Transverse colon (tissue), 4 donors: ENCODE measurements around the gene SYPL1. TPM values are rescaled to one million over a fixed set of nuclear protein-coding genes. Genes with fewer than 3 reads are reported as not detected.

Source experiments
- DNase-seq: peaks from one replicate; pipeline ENCODE4 v3.0.0-alpha.2; 2019
- H3K27ac ChIP-seq, 4 donors: fragments of 200-600 bp; sonication (generic); 2 replicates each; pipeline ENCODE4 v1.5.1; 2016 to 2018; ENCODE audit warnings: inconsistent platforms in 4 of 4
- H3K27me3 ChIP-seq: fragments of 200-600 bp; sonication (generic); 2 replicates; pipeline ENCODE4 v1.5.1; 2017; ENCODE audit warnings: inconsistent platforms
- H3K36me3 ChIP-seq, 4 donors: fragments of 200-600 bp; sonication (generic); 2 replicates each; pipeline ENCODE4 v1.5.1; 2017 to 2019; ENCODE audit warnings: inconsistent platforms in 4 of 4
- H3K4me1 ChIP-seq, 4 donors: fragments of 200-600 bp; sonication (generic); 2 replicates each; pipeline ENCODE4 v1.5.1; 2017 to 2020; ENCODE audit warnings: inconsistent platforms in 4 of 4
- H3K4me3 ChIP-seq, 4 donors: fragments of 200-600 bp; sonication (generic); 1 replicate in 1 of 4; 2 replicates in 3 of 4; pipeline versions ENCODE4 v1.5.1 to v1.6.1; 2017 to 2019; ENCODE audit warnings: inconsistent platforms in 4 of 4
- H3K9me3 ChIP-seq, 2 donors: fragments of 200-600 bp; sonication (generic); 2 replicates each; pipeline ENCODE4 v1.5.1; 2017 to 2019; ENCODE audit warnings: inconsistent platforms in 2 of 2
- CTCF ChIP-seq, 5 experiments: fragments of 200-600 bp in 3 of 5; fragments of 450-650 bp in 2 of 5; sonication (generic) in 3 of 5; IDR thresholded peaks; 1 replicate in 2 of 5; 2 replicates in 3 of 5; pipeline ENCODE4 v1.5.1; 2016 to 2017; ENCODE audit warnings: antibody characterized with exemption in 5 of 5, inconsistent platforms in 3 of 5, mild to moderate bottlenecking in 2 of 5, moderate library complexity in 1 of 5
- EP300 ChIP-seq: sonication (generic); formaldehyde crosslinking; IDR thresholded peaks from one replicate; pipeline ENCODE4 v1.6.1; 2017; ENCODE audit warnings: antibody characterized with exemption, low read depth
- POLR2A ChIP-seq: fragments of 450-650 bp; IDR thresholded peaks from one replicate; pipeline ENCODE4 v1.6.1; 2016; ENCODE audit warnings: antibody characterized with exemption, mild to moderate bottlenecking, moderate library complexity
- POLR2AphosphoS5 ChIP-seq, 3 donors: sonication (generic); formaldehyde crosslinking; IDR thresholded peaks; one replicate each; pipeline ENCODE4 v1.6.1; 2016; ENCODE audit warnings: antibody characterized with exemption in 3 of 3
- WGBS, 2 donors: methylation state at CpG; one replicate each; pipeline ENCODE4 v1.1.5; 2018; ENCODE audit warnings: low coverage in 1 of 2; 5-methylcytosine and 5-hydroxymethylcytosine counted together
- in situ Hi-C, 4 donors: fragments of 200-750 bp; cut with MboI; loops; one replicate each; pipeline versions ENCODE4 v1.15.0 to v1.15.1; 2017; ENCODE audit warnings: low sequenced_read_pairs in 3 of 4, low pct_ligation_motif_present in 1 of 4, low pct_unique_long_range_greater_than_20kb in 1 of 4
- intact Hi-C: fragments of 100-400 bp; cut with DNase I; formaldehyde crosslinking; loops from one replicate; pipeline ENCODE4 v1.15.1; 2023; ENCODE audit warnings: low total_unique reads
- total RNA-seq, 4 donors: library from RNA; depleted of rRNA; stranded (reverse); fragments of >200 nt; gene quantifications; one replicate each; pipeline ENCODE4 v1.1.0, GENCODE V29; 2016

SYPL1 gene
- total RNA-seq, 4 donors from 2014 or later, result 36.7 to 81.8 (median 59.5) TPM

- H3K4me1 ChIP-seq, result peaks cover 4 to 8% (median 7%) of the 10 kb centered on the region in 4 donors
- intact Hi-C loops (no loop called here), in situ Hi-C loops (no loop called here)
- peak overlapping the region in 1 of 4 donors; percentile 32 for H3K27ac ChIP-seq
- WGBS, 2 donors, result 20 to 56% methylated on average over 1 to 4 of the region's 4 CpGs
- no peak for TF ChIP-seq EP300
- DNase-seq, result no peak
- no peaks in the 10 kb centered on the region for H3K27me3 ChIP-seq
- no peaks in the 10 kb centered on the region for H3K36me3 ChIP-seq
- H3K9me3 ChIP-seq, result no peaks in the 10 kb centered on the region
- H3K4me3 ChIP-seq, result no peak overlapping the region
These were observed 13.3 kb upstream of the SYPL1 start for GRCh38 chr7:106125417-106125816.

GRCh38 chr7:106124186-106124585, 12.1 kb upstream of the SYPL1 start:
- in situ Hi-C loops, result no loop called here
- peaks cover 4 to 8% (median 7%) of the 10 kb centered on the region in 4 donors for H3K4me1 ChIP-seq
- WGBS, 2 donors, result 73 to 75% methylated on average over 1 of the region's 1 CpG
- no peaks in the 10 kb centered on the region for H3K27me3 ChIP-seq
- H3K36me3 ChIP-seq, result no peaks in the 10 kb centered on the region
- H3K27ac ChIP-seq, result peak overlapping the region in 1 of 4 donors; percentile 21
- no peak for DNase-seq
- intact Hi-C loops, result no loop called here
- H3K4me3 ChIP-seq, result no peak overlapping the region
- TF ChIP-seq EP300 (no peak), POLR2AphosphoS5 (IDR thresholded peaks at IDR 0.05) (no peak), POLR2A (no peak), CTCF (IDR thresholded peaks at IDR 0.05) (no peak)
- H3K9me3 ChIP-seq, result no peaks in the 10 kb centered on the region

- H3K4me3 ChIP-seq, result no peak overlapping the region
These were observed 10.6 kb upstream of the SYPL1 start for GRCh38 chr7:106122713-106123112.

GRCh38 chr7:106121189-106121810, 9.2 kb upstream of the SYPL1 start:
- DNase-seq, result no peak
- WGBS, 2 donors, result 76 to 93% methylated on average over 3 of the region's 3 CpGs

More at GRCh38 chr7:106122713-106123112, 10.6 kb upstream of the SYPL1 start:
- Histone ChIP-seq H3K27me3 (no peaks in the 10 kb centered on the region), H3K9me3 (no peaks in the 10 kb centered on the region), H3K36me3 (no peaks in the 10 kb centered on the region), H3K4me1 (peaks cover 4 to 8% (median 7%) of the 10 kb centered on the region in 4 donors), H3K27ac (no peak overlapping the region)
- in situ Hi-C loops, result no loop called here
- intact Hi-C loops, result no loop called here
- DNase-seq, result no peak
- TF ChIP-seq POLR2A, result no peak
- TF ChIP-seq EP300, result no peak
- no peak for TF ChIP-seq CTCF (IDR thresholded peaks at IDR 0.05)
- no peak for TF ChIP-seq POLR2AphosphoS5 (IDR thresholded peaks at IDR 0.05)
- 60 to 80% methylated on average over 1 of the region's 1 CpG for WGBS, 2 donors

More at GRCh38 chr7:106121189-106121810, 9.2 kb upstream of the SYPL1 start:
- Histone ChIP-seq H3K4me3 (no peak overlapping the region), H3K9me3 (no peaks in the 10 kb centered on the region), H3K27ac (no peak overlapping the region), H3K36me3 (no peaks in the 10 kb centered on the region), H3K4me1 (peaks cover under 1 to 4% (median 3%) of the 10 kb centered on the region in 4 donors), H3K27me3 (no peaks in the 10 kb centered on the region)
- TF ChIP-seq CTCF (IDR thresholded peaks at IDR 0.05), result no peak
- TF ChIP-seq POLR2AphosphoS5 (IDR thresholded peaks at IDR 0.05), result no peak
- in situ Hi-C loops, result no loop called here
- intact Hi-C loops, result no loop called here
